OCI-LY1 (cell line): Measurements from ENCODE around the gene SEMA3F.

ENCODE experiments used
- H2AFZ ChIP-seq: fragments of 200-600 bp; sonication (generic), shearing (Covaris generic); 2 replicates; pipeline ENCODE4 v1.6.0; 2014; ENCODE audit warnings: antibody characterized with exemption, mild to moderate bottlenecking, low read length
- H3F3A ChIP-seq: fragments of 200-600 bp; sonication (generic), shearing (Covaris generic); 2 replicates; pipeline ENCODE4 v1.6.0; 2014; ENCODE audit warnings: mild to moderate bottlenecking, antibody characterized with exemption, low read length, moderate library complexity; ENCODE audit not compliant: insufficient read depth
- H3K27ac ChIP-seq: fragments of 200-600 bp; sonication (generic); 2 replicates; pipeline ENCODE4 v1.5.1; 2014; ENCODE audit warnings: low read length, mixed run types, mild to moderate bottlenecking, low read depth; ENCODE audit not compliant: poor library complexity, severe bottlenecking
- H3K27me3 ChIP-seq: fragments of 200-600 bp; sonication (generic); 2 replicates; pipeline ENCODE4 v1.6.0; 2014; ENCODE audit warnings: antibody characterized with exemption, mild to moderate bottlenecking, low read length, moderate library complexity; ENCODE audit not compliant: insufficient read depth
- H3K36me3 ChIP-seq: fragments of 200-600 bp; sonication (generic); 2 replicates; pipeline ENCODE4 v1.6.1; 2014; ENCODE audit warnings: mild to moderate bottlenecking, antibody characterized with exemption, low read length, moderate library complexity, mixed read lengths; ENCODE audit not compliant: insufficient read depth
- H3K4me1 ChIP-seq: fragments of 200-600 bp; sonication (generic); 2 replicates; pipeline ENCODE4 v1.5.1; 2014; ENCODE audit warnings: mild to moderate bottlenecking, low read length, moderate library complexity; ENCODE audit not compliant: insufficient read depth, severe bottlenecking
- H3K4me2 ChIP-seq: fragments of 200-600 bp; sonication (generic), shearing (Covaris generic); 2 replicates; pipeline ENCODE4 v1.6.1; 2014; ENCODE audit warnings: low read length
- H3K4me3 ChIP-seq: fragments of 200-600 bp; sonication (generic); 2 replicates; pipeline ENCODE4 v1.5.1; 2014; ENCODE audit warnings: low read length, low read depth, mild to moderate bottlenecking, mixed read lengths; ENCODE audit not compliant: poor library complexity, severe bottlenecking
- H3K79me2 ChIP-seq: fragments of 200-600 bp; shearing (Covaris generic); 2 replicates; pipeline ENCODE4 v1.6.1; 2016; ENCODE audit warnings: mixed run types, low read length, mixed read lengths; ENCODE audit not compliant: insufficient read depth
- H3K9ac ChIP-seq: fragments of 200-600 bp; sonication (generic), shearing (Covaris generic); 2 replicates; pipeline ENCODE4 v1.6.1; 2014; ENCODE audit warnings: mild to moderate bottlenecking, low read length, mixed read lengths
- H3K9me2 ChIP-seq: fragments of 200-600 bp; sonication (generic), shearing (Covaris generic); 2 replicates; pipeline ENCODE4 v1.6.1; 2014; ENCODE audit warnings: low read depth, mild to moderate bottlenecking, low read length, mixed read lengths
- H3K9me3 ChIP-seq: fragments of 200-600 bp; shearing (Covaris generic); 2 replicates; pipeline ENCODE4 v1.6.1; 2014; ENCODE audit warnings: low read length, mixed read lengths
- H4K20me1 ChIP-seq: fragments of 200-600 bp; sonication (generic), shearing (Covaris generic); 2 replicates; pipeline ENCODE4 v1.6.0; 2016; ENCODE audit warnings: mild to moderate bottlenecking, low read length; ENCODE audit not compliant: insufficient read depth
- CTCF ChIP-seq: fragments of 200-600 bp; sonication (generic), shearing (Covaris generic); IDR thresholded peaks from 2 replicates; pipeline ENCODE4 v1.5.1; 2017; ENCODE audit warnings: mild to moderate bottlenecking, antibody characterized with exemption, low read length, moderate library complexity, mixed read lengths
- EZH2 ChIP-seq: fragments of 200-600 bp; sonication (generic), shearing (Covaris generic); IDR thresholded peaks from 2 replicates; pipeline ENCODE4 v1.8.0; 2017; ENCODE audit warnings: borderline replicate concordance, mixed run types, mild to moderate bottlenecking, antibody characterized with exemption, low read length, moderate library complexity, mixed read lengths

SEMA3F gene

GRCh38 chr3:50179710-50180109 lies 24.6 kb downstream of the SEMA3F start:
- H3K4me3 ChIP-seq: no peak overlapping the region
- H3F3A ChIP-seq: no peaks in the 10 kb centered on the region
- H3K9me3 ChIP-seq: no peaks in the 10 kb centered on the region
- no peaks in the 10 kb centered on the region for H3K36me3 ChIP-seq
- no peaks in the 10 kb centered on the region for H3K79me2 ChIP-seq
- H2AFZ ChIP-seq: no peak overlapping the region
- no peaks in the 10 kb centered on the region for H3K4me1 ChIP-seq
- TF ChIP-seq CTCF (no peak), EZH2 (no peak)
- H3K27ac ChIP-seq: no peak overlapping the region
- H3K9ac ChIP-seq: no peak overlapping the region
- no peaks in the 10 kb centered on the region for H3K9me2 ChIP-seq
- no peaks in the 10 kb centered on the region for H4K20me1 ChIP-seq
- H3K4me2 ChIP-seq: no peak overlapping the region
- H3K27me3 ChIP-seq: no peaks in the 10 kb centered on the region; the same call in 1 of the 2 replicates

GRCh38 chr3:50181985-50182384 lies 26.9 kb downstream of the SEMA3F start:
- no peak overlapping the region for H3K9ac ChIP-seq
- no peaks in the 10 kb centered on the region for H3F3A ChIP-seq
- H3K36me3 ChIP-seq: no peaks in the 10 kb centered on the region
- no peak overlapping the region for H3K4me2 ChIP-seq
- no peak overlapping the region for H2AFZ ChIP-seq
- H3K79me2 ChIP-seq: no peaks in the 10 kb centered on the region
- no peaks in the 10 kb centered on the region; the same call in 1 of the 2 replicates for H3K27me3 ChIP-seq
- no peak overlapping the region for H3K27ac ChIP-seq
- no peaks in the 10 kb centered on the region for H3K9me2 ChIP-seq
- no peaks in the 10 kb centered on the region for H4K20me1 ChIP-seq
- H3K9me3 ChIP-seq: no peaks in the 10 kb centered on the region
- TF ChIP-seq CTCF: no peak
- TF ChIP-seq EZH2: no peak
- H3K4me3 ChIP-seq: no peak overlapping the region
- no peaks in the 10 kb centered on the region for H3K4me1 ChIP-seq

- Histone ChIP-seq H3K27ac (no peak overlapping the region), H3F3A (no peaks in the 10 kb centered on the region), H3K27me3 (no peaks in the 10 kb centered on the region), H3K9me3 (no peaks in the 10 kb centered on the region), H3K4me3 (no peak overlapping the region), H3K79me2 (no peaks in the 10 kb centered on the region), H4K20me1 (no peaks in the 10 kb centered on the region), H3K36me3 (no peaks in the 10 kb centered on the region), H3K4me1 (no peaks in the 10 kb centered on the region), H3K9ac (no peak overlapping the region), H2AFZ (no peak overlapping the region), H3K4me2 (no peak overlapping the region), H3K9me2 (no peaks in the 10 kb centered on the region)
- TF ChIP-seq CTCF (no peak), EZH2 (no peak)
These were observed 27.5 kb downstream of the SEMA3F start for GRCh38 chr3:50182533-50183099.
